CD14-positive monocyte (primary cell): ENCODE results near the gene KCNK3. TPM values are rescaled to one million over a fixed set of nuclear protein-coding genes. Genes with fewer than 3 reads are reported as not detected.
"Not testable (repeated sequence)": the region's sequence is repeated elsewhere in the genome, so short reads cannot be mapped to it uniquely, and the experiment has no call there.

Experiments
- DNase-seq, 3 donors: peaks; one replicate each; pipeline ENCODE4 v3.0.0-alpha.2; 2011 to 2022
- H2AFZ ChIP-seq: 2 replicates; pipeline ENCODE4 v1.6.0; 2012; ENCODE audit warnings: mild to moderate bottlenecking, low read depth, low read length, inconsistent platforms; ENCODE audit not compliant: insufficient read depth, poor library complexity, severe bottlenecking
- H3K27ac ChIP-seq, 2 donors: 1 replicate in 1 of 2; 2 replicates in 1 of 2; pipeline ENCODE4 v1.5.1; 2012 to 2013; ENCODE audit warnings: low read length in 2 of 2, control low read depth in 1 of 2, inconsistent platforms in 1 of 2, low read depth in 1 of 2, mild to moderate bottlenecking in 1 of 2
- H3K27me3 ChIP-seq, 2 donors: one replicate each; pipeline versions ENCODE4 v1.6.0 to v1.6.1; 2011 to 2013; ENCODE audit warnings: low read length in 2 of 2; ENCODE audit not compliant: control insufficient read depth in 2 of 2, insufficient read depth in 2 of 2
- H3K36me3 ChIP-seq, 2 donors: replicated peaks in 1 of 2; 1 replicate in 1 of 2; 2 replicates in 1 of 2; pipeline versions ENCODE4 v1.5.1 to v1.6.1; 2012 to 2013; ENCODE audit warnings: low read length in 2 of 2, control low read depth in 1 of 2, inconsistent platforms in 1 of 2, mild to moderate bottlenecking in 1 of 2; ENCODE audit not compliant: insufficient read depth in 2 of 2, control insufficient read depth in 1 of 2
- H3K4me1 ChIP-seq, 2 donors: 1 replicate in 1 of 2; 2 replicates in 1 of 2; pipeline versions ENCODE4 v1.5.1 to v1.6.1; 2012 to 2013; ENCODE audit warnings: low read length in 2 of 2, control low read depth in 1 of 2, inconsistent platforms in 1 of 2, mild to moderate bottlenecking in 1 of 2, moderate library complexity in 1 of 2; ENCODE audit not compliant: insufficient read depth in 2 of 2, control insufficient read depth in 1 of 2
- H3K4me2 ChIP-seq: replicated peaks from 2 replicates; pipeline ENCODE3; 2012; ENCODE audit warnings: low read length, moderate library complexity, mild to moderate bottlenecking; ENCODE audit not compliant: poor library complexity, severe bottlenecking; ENCODE audit errors: extremely low read depth
- H3K4me3 ChIP-seq, 3 experiments: fragments of 200-600 bp in 1 of 3; sonication (generic) in 1 of 3; replicated peaks in 1 of 3; 1 replicate in 2 of 3; 2 replicates in 1 of 3; pipeline ENCODE4 v1.5.1; 2011 to 2013; ENCODE audit warnings: low read length in 3 of 3, mild to moderate bottlenecking in 3 of 3, control low read depth in 2 of 3, low read depth in 2 of 3, inconsistent platforms in 1 of 3, moderate library complexity in 1 of 3
- H3K79me2 ChIP-seq: 2 replicates; pipeline ENCODE4 v1.6.0; 2012; ENCODE audit warnings: mild to moderate bottlenecking, control low read depth, inconsistent platforms, low read length, moderate library complexity; ENCODE audit not compliant: insufficient read depth
- H3K9ac ChIP-seq: 2 replicates; pipeline ENCODE4 v1.6.0; 2017; ENCODE audit warnings: low read length, mild to moderate bottlenecking; ENCODE audit not compliant: insufficient read depth, poor library complexity, severe bottlenecking
- H3K9me3 ChIP-seq, 2 donors: replicated peaks in 1 of 2; 1 replicate in 1 of 2; 2 replicates in 1 of 2; pipeline versions ENCODE4 v1.5.1 to v1.6.1; 2012 to 2013; ENCODE audit warnings: low read length in 2 of 2, control low read depth in 1 of 2; ENCODE audit not compliant: control insufficient read depth in 1 of 2, insufficient read depth in 1 of 2
- H4K20me1 ChIP-seq: 2 replicates; pipeline ENCODE4 v1.6.0; 2012; ENCODE audit warnings: mild to moderate bottlenecking, low read length, control low read depth, moderate library complexity; ENCODE audit not compliant: insufficient read depth
- H3K27ac Mint-ChIP-seq, 7 donors: one replicate each; pipeline ENCODE4 v1.8.0; 2020; ENCODE audit warnings: mild to moderate bottlenecking in 7 of 7, mixed read lengths in 7 of 7, moderate library complexity in 6 of 7, inconsistent platforms in 2 of 7
- H3K27me3 Mint-ChIP-seq, 3 donors: one replicate each; pipeline ENCODE4 v1.8.0; 2021 to 2022; ENCODE audit warnings: low read depth in 3 of 3, mild to moderate bottlenecking in 3 of 3, mixed read lengths in 3 of 3, moderate library complexity in 3 of 3, inconsistent platforms in 1 of 3
- H3K36me3 Mint-ChIP-seq, 2 donors: one replicate each; pipeline ENCODE4 v1.8.0; 2020; ENCODE audit warnings: mixed read lengths in 2 of 2, inconsistent platforms in 1 of 2, mild to moderate bottlenecking in 1 of 2
- H3K4me1 Mint-ChIP-seq: one replicate; pipeline ENCODE4 v1.8.0; 2020; ENCODE audit warnings: mild to moderate bottlenecking, mixed read lengths
- H3K4me3 Mint-ChIP-seq, 2 donors: one replicate each; pipeline ENCODE4 v1.8.0; 2020; ENCODE audit warnings: mild to moderate bottlenecking in 2 of 2, mixed read lengths in 2 of 2, moderate library complexity in 1 of 2
- H3K9me3 Mint-ChIP-seq, 7 donors: one replicate each; pipeline ENCODE4 v1.8.0; 2020 to 2022; ENCODE audit warnings: mixed read lengths in 7 of 7, mild to moderate bottlenecking in 6 of 7, moderate library complexity in 6 of 7, inconsistent platforms in 2 of 7
- CTCF ChIP-seq: fragments of 200-600 bp; IDR thresholded peaks from one replicate; pipeline ENCODE4 v1.8.0; 2022; ENCODE audit warnings: antibody characterized with exemption, mild to moderate bottlenecking
- WGBS: methylation state at CpG from one replicate; pipeline ENCODE4 v1.1.5; 2013; ENCODE audit warnings: missing lambda C conversion rate; ENCODE audit not compliant: insufficient coverage; 5-methylcytosine and 5-hydroxymethylcytosine counted together
- intact Hi-C, 2 donors: fragments of 100-400 bp; cut with micrococcal nuclease; formaldehyde crosslinking; loops; one replicate each; pipeline versions ENCODE4 v1.15.0 to v1.15.1; 2023
- polyA plus RNA-seq, 3 donors: library from polyadenylated mRNA; depleted of rRNA in 1 of 3; unstranded in 2 of 3; stranded (reverse) in 1 of 3; fragments of 300-500 nt in 2 of 3; fragments of >200 nt in 1 of 3; fragmentation: Illumina TruSeq in 2 of 3; gene quantifications; 1 replicate in 2 of 3; 2 replicates in 1 of 3; pipeline ENCODE4 v1.2.3, GENCODE V29; 2012 to 2021

Gene KCNK3
- polyA plus RNA-seq, 3 donors: not detected

- peaks cover 0 to 5% of the 10 kb centered on the region in 2 donors for H3K27me3 ChIP-seq
- H3K4me3 ChIP-seq: no peak overlapping the region
- no peak for DNase-seq
- H3K9me3 ChIP-seq: no peaks in the 10 kb centered on the region
- peak overlapping the region in 1 of 7 donors; percentile 62 for H3K27ac Mint-ChIP-seq
- no peak overlapping the region for H3K4me2 ChIP-seq
- intact Hi-C loops: loop anchor here in 1 of 2 donors (10.0 kb wide), 2 partner anchors 415 to 1965 kb away; partner anchors contain the start of genes ADGRF3, CENPO, PTRHD1 and SELENOI
- no peak overlapping the region for H2AFZ ChIP-seq
- H3K9me3 Mint-ChIP-seq: peaks cover 0 to 1% (median 0%) of the 10 kb centered on the region in 7 donors
- no peaks in the 10 kb centered on the region for H3K36me3 ChIP-seq
- WGBS: 80% methylated on average over 1 of the region's 5 CpGs
- H3K4me1 ChIP-seq: peaks cover 9 to 10% of the 10 kb centered on the region in 2 donors
- H3K79me2 ChIP-seq: peaks cover 8% of the 10 kb centered on the region
- H3K36me3 Mint-ChIP-seq: peaks cover under 1 to 4% of the 10 kb centered on the region in 2 donors
- H3K27ac ChIP-seq: no peak overlapping the region
- H4K20me1 ChIP-seq: peaks cover 1% of the 10 kb centered on the region
- no peak for TF ChIP-seq CTCF
- peaks cover 21% of the 10 kb centered on the region for H3K4me1 Mint-ChIP-seq
- H3K9ac ChIP-seq: no peak overlapping the region
- no peak overlapping the region for H3K4me3 Mint-ChIP-seq
- peaks cover 1 to 16% (median 8%) of the 10 kb centered on the region in 3 donors for H3K27me3 Mint-ChIP-seq
Observed at GRCh38 chr2:26759845-26760244, 67.3 kb downstream of the KCNK3 start.

- H2AFZ ChIP-seq, DNase-seq, H3K4me3 ChIP-seq, H3K4me2 ChIP-seq, H3K27ac ChIP-seq, H3K4me3 Mint-ChIP-seq, H3K36me3 Mint-ChIP-seq, H3K36me3 ChIP-seq, H3K27me3 ChIP-seq, H3K9me3 ChIP-seq, H3K9me3 Mint-ChIP-seq, H3K27ac Mint-ChIP-seq, H3K9ac ChIP-seq: not testable (repeated sequence)
- intact Hi-C loops: loop anchor here in 1 of 2 donors (10.0 kb wide), 2 partner anchors 416 to 1966 kb away; partner anchors contain the start of genes ADGRF3, CENPO, PTRHD1 and SELENOI
- Histone ChIP-seq H3K4me1 (peaks cover 20 to 21% of the 10 kb centered on the region in 2 donors), H3K79me2 (peaks cover 19% of the 10 kb centered on the region), H4K20me1 (peaks cover 13% of the 10 kb centered on the region)
- Mint-ChIP-seq H3K27me3 (peaks cover 1 to 16% (median 8%) of the 10 kb centered on the region in 3 donors), H3K4me1 (peaks cover 30% of the 10 kb centered on the region)
- 85% methylated on average over 8 of the region's 10 CpGs for WGBS
Observed at GRCh38 chr2:26760991-26761390, 68.5 kb downstream of the KCNK3 start.
